Measurements from ENCODE around the gene FAM53B. TPM values are rescaled to one million over a fixed set of nuclear protein-coding genes. Genes with fewer than 3 reads are reported as not detected.

The FAM53B gene
- total RNA-seq, 2 experiments from 2014 or later, result 33.5 to 45.5 TPM

DNA sequence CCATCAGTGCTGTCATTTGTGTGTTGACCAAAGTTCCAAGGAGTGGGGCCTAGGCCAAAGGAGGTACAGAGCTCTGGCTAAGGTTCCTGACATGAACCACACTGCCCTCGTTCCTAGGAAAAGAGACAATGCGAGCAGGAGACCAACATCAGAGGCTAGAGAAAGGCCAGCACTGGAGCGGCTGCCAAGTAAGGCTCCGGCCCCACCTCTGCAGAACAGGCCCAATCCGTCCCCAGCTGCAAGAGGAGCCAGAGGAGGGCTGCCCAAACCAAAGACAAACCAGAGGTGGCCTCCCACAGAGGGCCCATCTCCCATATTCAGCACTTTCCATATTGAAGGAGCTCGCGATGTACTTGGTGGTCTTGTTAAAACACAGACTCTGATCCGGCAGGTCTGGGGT, 81.0 kb downstream of the FAM53B start:
- H3K4me1 Mint-ChIP-seq, result peaks cover 34% of the 10 kb centered on the region

GRCh38 chr10:124661660-124662180, 82.5 kb downstream of the FAM53B start:
- Mint-ChIP-seq H3K36me3 (peaks cover 1% of the 10 kb centered on the region), H3K4me1 (peaks cover 40% of the 10 kb centered on the region), H3K9me3 (ENCODE audit: low read depth) (no peaks in the 10 kb centered on the region), H3K27ac (no peak overlapping the region), H3K4me3 (no peak overlapping the region), H3K27me3 (no peaks in the 10 kb centered on the region)
- CTCF ChIA-PET, result interaction anchor here (1.2 kb wide), 2 partner anchors 13 to 26 kb away, joined by 3 to 5 read pairs; no protein-coding TSS in a partner anchor
- no peak for ATAC-seq
- no peak for DNase-seq

More for the DNA sequence above, 81.0 kb downstream of the FAM53B start:
- DNase-seq (no peak), ATAC-seq (no peak)
- no peaks in the 10 kb centered on the region for H3K9me3 Mint-ChIP-seq (ENCODE audit: low read depth)
- no peaks in the 10 kb centered on the region for H3K27me3 Mint-ChIP-seq
- no peak overlapping the region for H3K4me3 Mint-ChIP-seq
- CTCF ChIA-PET, result interaction anchor here (0.8 to 1.3 kb wide), 3 partner anchors 11 to 79 kb away, joined by 3 to 4 read pairs (median 3); no protein-coding TSS in a partner anchor
- H3K36me3 Mint-ChIP-seq, result peaks cover 3% of the 10 kb centered on the region
- no peak overlapping the region for H3K27ac Mint-ChIP-seq

DNA sequence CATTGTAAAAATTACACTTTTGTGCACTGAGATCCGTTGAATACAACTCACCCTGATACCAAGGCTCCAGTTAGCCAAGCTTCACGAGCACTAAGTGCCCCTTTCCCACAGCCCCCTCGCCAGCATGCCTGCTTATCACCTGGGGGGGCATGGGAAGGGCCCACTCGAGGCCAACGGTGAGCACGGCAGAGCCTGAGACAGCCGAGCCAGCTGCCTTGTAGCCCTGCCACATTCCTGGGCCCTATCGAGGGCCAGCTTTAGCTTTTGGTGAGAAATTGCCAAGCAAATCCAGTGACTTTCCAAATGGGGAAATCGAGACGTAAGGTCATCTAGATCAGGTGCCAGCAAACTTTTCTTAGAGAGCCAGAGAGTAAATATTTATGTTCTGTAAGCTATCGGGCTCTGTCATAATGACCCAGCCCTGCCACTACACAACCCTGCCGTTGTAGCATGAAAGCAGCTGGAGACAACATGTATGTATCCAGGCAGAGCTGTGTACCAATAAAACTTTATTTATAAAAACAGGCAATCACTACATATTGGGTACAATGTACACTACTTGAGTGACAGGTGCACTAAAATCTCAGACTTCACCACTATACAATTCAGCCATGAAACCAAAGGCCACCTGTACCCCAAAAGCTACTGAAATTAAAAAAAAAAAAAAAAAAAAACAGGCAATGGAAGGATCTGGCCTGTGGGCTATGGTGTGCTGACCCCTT, 83.6 kb downstream of the FAM53B start:
- CTCF ChIA-PET, result interaction anchor here (1.4 to 2.1 kb wide), 2 partner anchors 11 to 59 kb away, joined by 6 to 8 read pairs; no protein-coding TSS in a partner anchor
- H3K9me3 Mint-ChIP-seq (ENCODE audit: low read depth), result no peaks in the 10 kb centered on the region
- DNase-seq (no peak), ATAC-seq (no peak)
- peaks cover 48% of the 10 kb centered on the region for H3K4me1 Mint-ChIP-seq
- peaks cover 7% of the 10 kb centered on the region for H3K36me3 Mint-ChIP-seq
- no peak overlapping the region for H3K27ac Mint-ChIP-seq
- H3K4me3 Mint-ChIP-seq, result no peak overlapping the region
- no peaks in the 10 kb centered on the region for H3K27me3 Mint-ChIP-seq

DNA sequence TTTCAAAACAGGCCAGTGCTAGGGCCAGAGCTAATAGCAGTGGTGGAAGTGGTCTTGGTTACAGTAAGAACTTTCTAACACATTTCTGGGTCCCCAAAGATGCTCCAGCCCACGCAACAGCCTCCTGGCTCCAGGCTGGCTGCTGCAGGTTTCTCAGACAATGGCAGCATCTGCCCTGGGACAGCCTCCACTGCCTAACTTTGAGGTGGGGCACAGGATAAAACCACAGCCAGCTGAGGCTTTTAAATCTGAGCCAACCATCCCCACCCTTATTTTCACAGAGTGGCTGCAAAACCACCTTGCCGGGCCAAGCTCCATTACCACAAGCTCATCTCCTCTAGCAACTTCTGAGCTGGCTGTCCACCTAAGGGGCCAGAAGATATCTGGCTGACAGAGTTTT, 84.8 kb downstream of the FAM53B start:
- H3K36me3 Mint-ChIP-seq, result peaks cover 9% of the 10 kb centered on the region
- CTCF ChIA-PET, result interaction anchor here (1.1 to 3.0 kb wide), 6 partner anchors 11 to 125 kb away, joined by 3 to 21 read pairs (median 5); no protein-coding TSS in a partner anchor

GRCh38 chr10:124658591-124659242, 85.5 kb downstream of the FAM53B start:
- peaks cover 9% of the 10 kb centered on the region for H3K36me3 Mint-ChIP-seq
- DNase-seq, result no peak
- CTCF ChIA-PET, result interaction anchor here (1.1 to 3.0 kb wide), 6 partner anchors 10 to 125 kb away, joined by 3 to 21 read pairs (median 4); no protein-coding TSS in a partner anchor
- H3K27ac Mint-ChIP-seq, result peak overlapping the region; percentile 72
- H3K4me1 Mint-ChIP-seq, result peaks cover 61% of the 10 kb centered on the region
- no peak overlapping the region for H3K4me3 Mint-ChIP-seq
- ATAC-seq, result no peak
- H3K9me3 Mint-ChIP-seq (ENCODE audit: low read depth), result no peaks in the 10 kb centered on the region
- H3K27me3 Mint-ChIP-seq, result no peaks in the 10 kb centered on the region

More for the DNA sequence above, 84.8 kb downstream of the FAM53B start:
- Mint-ChIP-seq H3K9me3 (ENCODE audit: low read depth) (no peaks in the 10 kb centered on the region), H3K27ac (peak overlapping the region; percentile 55), H3K4me1 (peaks cover 59% of the 10 kb centered on the region), H3K4me3 (no peak overlapping the region), H3K27me3 (no peaks in the 10 kb centered on the region)
- DNase-seq (peak; percentile 52), ATAC-seq (no peak)

DNA sequence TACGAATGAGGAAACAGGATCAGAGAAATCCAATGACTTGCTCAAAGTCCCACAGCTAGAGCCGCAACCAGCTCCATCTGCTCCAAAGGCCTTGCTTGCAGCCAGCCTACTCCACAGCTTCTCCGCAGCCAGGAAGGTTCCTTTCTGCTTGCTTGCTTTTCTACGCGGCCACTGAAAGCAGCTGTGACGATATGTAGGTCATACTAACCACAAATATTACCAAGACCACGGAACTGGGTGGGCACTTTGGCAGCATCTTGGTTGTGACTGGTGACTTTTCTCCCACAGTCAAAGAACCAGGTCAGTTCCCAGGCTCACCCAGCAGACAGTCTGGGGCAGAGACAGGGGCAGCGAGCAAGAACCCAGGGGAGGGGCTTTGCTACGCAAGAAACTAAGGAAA, 86.4 kb downstream of the FAM53B start:
- Mint-ChIP-seq H3K9me3 (ENCODE audit: low read depth) (no peaks in the 10 kb centered on the region), H3K4me3 (peak overlapping the region; percentile 10), H3K4me1 (peaks cover 62% of the 10 kb centered on the region), H3K27me3 (no peaks in the 10 kb centered on the region), H3K36me3 (peaks cover 8% of the 10 kb centered on the region), H3K27ac (peak overlapping the region; percentile 72)
- CTCF ChIA-PET, result interaction anchor here (0.6 to 3.0 kb wide), 5 partner anchors 9 to 124 kb away, joined by 3 to 21 read pairs (median 5); no protein-coding TSS in a partner anchor
- peak; percentile 63 for DNase-seq
- peak; percentile 40 for ATAC-seq

DNA sequence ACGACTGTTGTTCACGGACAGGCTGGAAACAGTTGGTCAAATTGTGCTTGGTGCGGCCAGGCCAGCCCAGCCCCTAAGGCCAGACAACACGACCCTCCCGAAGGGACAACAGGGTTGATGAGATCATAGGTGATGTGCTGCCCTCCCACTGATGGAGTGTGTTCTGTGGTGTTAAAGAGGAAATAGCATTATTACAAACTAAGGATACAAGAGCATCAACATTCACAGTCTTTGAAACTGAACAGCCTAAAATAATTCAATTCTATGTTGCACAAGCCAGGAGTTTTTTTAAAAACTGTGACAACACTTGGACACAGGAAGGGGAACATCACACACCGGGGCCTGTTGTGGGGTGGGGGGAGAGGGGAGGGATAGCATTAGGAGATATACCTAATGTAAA, 87.6 kb downstream of the FAM53B start:
- H3K27ac Mint-ChIP-seq, result no peak overlapping the region
- DNase-seq, result no peak
- no peaks in the 10 kb centered on the region for H3K9me3 Mint-ChIP-seq (ENCODE audit: low read depth)
- CTCF ChIA-PET, result no interaction called here
- no peaks in the 10 kb centered on the region for H3K27me3 Mint-ChIP-seq
- H3K4me3 Mint-ChIP-seq, result no peak overlapping the region
- peaks cover 8% of the 10 kb centered on the region for H3K36me3 Mint-ChIP-seq
- H3K4me1 Mint-ChIP-seq, result peaks cover 75% of the 10 kb centered on the region
- ATAC-seq, result no peak

GRCh38 chr10:124656113-124656490, 88.1 kb downstream of the FAM53B start:
- Mint-ChIP-seq H3K27me3 (no peaks in the 10 kb centered on the region), H3K36me3 (peaks cover 8% of the 10 kb centered on the region), H3K27ac (no peak overlapping the region), H3K4me3 (no peak overlapping the region), H3K4me1 (peaks cover 79% of the 10 kb centered on the region), H3K9me3 (ENCODE audit: low read depth) (no peaks in the 10 kb centered on the region)
- CTCF ChIA-PET, result interaction anchor here (3.6 kb wide), 1 partner anchor 85 kb away, joined by 24 read pairs; no protein-coding TSS in a partner anchor
- no peak for DNase-seq
- ATAC-seq, result no peak

GRCh38 chr10:124655191-124656112, 88.7 kb downstream of the FAM53B start:
- CTCF ChIA-PET, result interaction anchor here (0.7 to 3.6 kb wide), 5 partner anchors 9 to 171 kb away, joined by 3 to 24 read pairs (median 3); no protein-coding TSS in a partner anchor
- ATAC-seq (no peak), DNase-seq (no peak)
- Mint-ChIP-seq H3K9me3 (ENCODE audit: low read depth) (no peaks in the 10 kb centered on the region), H3K27ac (peak overlapping the region; percentile 11), H3K27me3 (no peaks in the 10 kb centered on the region), H3K4me3 (no peak overlapping the region), H3K36me3 (peaks cover 10% of the 10 kb centered on the region), H3K4me1 (peaks cover 82% of the 10 kb centered on the region)

DNA sequence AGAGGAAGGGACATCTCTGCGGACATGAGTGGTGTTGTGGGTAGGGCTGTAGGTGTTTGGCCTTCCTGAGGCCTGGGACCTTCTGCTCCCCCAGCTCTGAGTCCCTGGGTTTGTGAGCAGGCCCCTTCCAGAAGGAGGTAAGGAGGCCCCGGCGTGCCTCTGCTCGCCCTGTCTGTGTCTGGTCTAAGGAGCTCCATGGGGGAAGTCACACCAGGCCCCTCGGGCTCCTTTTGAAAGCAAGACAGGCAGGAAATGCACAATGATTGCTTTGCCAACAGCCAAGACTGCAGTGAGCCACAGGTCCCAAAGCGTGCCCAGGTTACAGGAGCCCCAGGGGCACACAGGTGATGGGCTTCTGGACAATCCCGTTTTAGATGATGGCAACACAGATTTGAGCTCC, 89.5 kb downstream of the FAM53B start:
- peaks cover 81% of the 10 kb centered on the region for H3K4me1 Mint-ChIP-seq
- H3K27me3 Mint-ChIP-seq, result no peaks in the 10 kb centered on the region
- CTCF ChIA-PET, result interaction anchor here (0.7 to 3.6 kb wide), 6 partner anchors 9 to 172 kb away, joined by 3 to 24 read pairs (median 4); no protein-coding TSS in a partner anchor
- no peak for DNase-seq
- peak overlapping the region; percentile 11 for H3K27ac Mint-ChIP-seq
- H3K4me3 Mint-ChIP-seq, result no peak overlapping the region
- H3K9me3 Mint-ChIP-seq (ENCODE audit: low read depth), result no peaks in the 10 kb centered on the region
- peaks cover 13% of the 10 kb centered on the region for H3K36me3 Mint-ChIP-seq
- no peak for ATAC-seq

- ATAC-seq, result no peak
- H3K27me3 Mint-ChIP-seq, result no peaks in the 10 kb centered on the region
- peaks cover 14% of the 10 kb centered on the region for H3K36me3 Mint-ChIP-seq
- H3K4me1 Mint-ChIP-seq, result peaks cover 81% of the 10 kb centered on the region
- no peak overlapping the region for H3K4me3 Mint-ChIP-seq
- no peak overlapping the region for H3K27ac Mint-ChIP-seq
- CTCF ChIA-PET, result interaction anchor here (1.1 to 3.6 kb wide), 4 partner anchors 10 to 172 kb away, joined by 3 to 24 read pairs (median 4); no protein-coding TSS in a partner anchor
- no peak for DNase-seq
- no peaks in the 10 kb centered on the region for H3K9me3 Mint-ChIP-seq (ENCODE audit: low read depth)
Measured at GRCh38 chr10:124653811-124654651, 90.1 kb downstream of the FAM53B start.

GRCh38 chr10:124653311-124653710, 90.9 kb downstream of the FAM53B start:
- Mint-ChIP-seq H3K9me3 (ENCODE audit: low read depth) (no peaks in the 10 kb centered on the region), H3K4me3 (no peak overlapping the region)

More at GRCh38 chr10:124653311-124653710, 90.9 kb downstream of the FAM53B start:
- ATAC-seq (no peak), DNase-seq (no peak)
- H3K27me3 Mint-ChIP-seq, result no peaks in the 10 kb centered on the region
- H3K4me1 Mint-ChIP-seq, result peaks cover 81% of the 10 kb centered on the region
- peaks cover 14% of the 10 kb centered on the region for H3K36me3 Mint-ChIP-seq
- CTCF ChIA-PET, result interaction anchor here (0.9 to 7.5 kb wide), 6 partner anchors 10 to 88 kb away, joined by 3 to 62 read pairs (median 4); no protein-coding TSS in a partner anchor
- no peak overlapping the region for H3K27ac Mint-ChIP-seq

All from activated CD8-positive, alpha-beta memory T cell treated with anti-CD3 and anti-CD28 coated beads, Interleukin-2, amount 10 ng/mL, durations not matched to agents 7 days and 5 days (primary cell).